HG03378 (cell line): Measurements from ENCODE around the gene CSTF1.

Experiments used
- ATAC-seq: cut with Tn5 transposase; IDR thresholded peaks from one replicate; pipeline ENCODE4 v1.9.1; 2021; ENCODE audit warnings: mild to moderate bottlenecking, moderate library complexity; ENCODE audit not compliant: unreplicated experiment

Gene CSTF1

GRCh38 chr20:56392132-56392880, at the start of gene CSTF1, which contains the start of gene AURKA:
Gene CSTF1, plus strand, starts transcription at chr20:56392645. Its CDS starts 2,908 bp downstream, at chr20:56395553.
Gene AURKA, minus strand, starts transcription at chr20:56392215. Its CDS starts 4,018 bp downstream, at chr20:56388197.
- ATAC-seq: peak; percentile 96

- ATAC-seq: no peak
Observed at GRCh38 chr20:56342783-56343182, 49.7 kb upstream of the CSTF1 start.

GRCh38 chr20:56343861-56344381, 48.5 kb upstream of the CSTF1 start:
- no peak for ATAC-seq

- ATAC-seq: no peak
Observed at GRCh38 chr20:56345911-56346310, 46.5 kb upstream of the CSTF1 start.

- ATAC-seq: no peak
Observed at GRCh38 chr20:56347628-56348304, 44.7 kb upstream of the CSTF1 start.

GRCh38 chr20:56348305-56348693, 44.1 kb upstream of the CSTF1 start:
- no peak for ATAC-seq

- no peak for ATAC-seq
Observed at GRCh38 chr20:56348746-56349145, 43.7 kb upstream of the CSTF1 start.

- ATAC-seq: no peak
Observed at GRCh38 chr20:56350842-56351241, 41.6 kb upstream of the CSTF1 start.

GRCh38 chr20:56352345-56353055, 39.9 kb upstream of the CSTF1 start:
- ATAC-seq: no peak

GRCh38 chr20:56353356-56353755, 39.1 kb upstream of the CSTF1 start:
- no peak for ATAC-seq

- ATAC-seq: no peak
Observed at GRCh38 chr20:56358070-56358469, 34.4 kb upstream of the CSTF1 start.

GRCh38 chr20:56358600-56359211, 33.7 kb upstream of the CSTF1 start, which contains the start of gene FAM210B:
Gene FAM210B, plus strand, starts transcription at chr20:56358974. Its CDS starts 32 bp downstream, at chr20:56359006.
- peak; percentile 77 for ATAC-seq

GRCh38 chr20:56359212-56360132, 33.0 kb upstream of the CSTF1 start:
- peak; percentile 36 for ATAC-seq

- ATAC-seq: no peak
Observed at GRCh38 chr20:56360133-56360907, 32.1 kb upstream of the CSTF1 start.

GRCh38 chr20:56360908-56361205, 31.6 kb upstream of the CSTF1 start:
- ATAC-seq: no peak

- no peak for ATAC-seq
Observed at GRCh38 chr20:56361900-56362299, 30.5 kb upstream of the CSTF1 start.

- no peak for ATAC-seq
Observed at GRCh38 chr20:56362833-56363413, 29.5 kb upstream of the CSTF1 start.

GRCh38 chr20:56363491-56363890, 29.0 kb upstream of the CSTF1 start:
- ATAC-seq: no peak
